NCI-H345 treated with DMSO at 0.1 percent for 48 hours (cell line): ENCODE results near the gene IFIH1.

ENCODE experiments used
- DNase-seq: peaks from one replicate; lab custom pipeline; 2025; ENCODE audit not compliant: unreplicated experiment; lab: John Stamatoyannopoulos, UW

Gene IFIH1

GRCh38 chr2:162219426-162219825 is 99.1 kb downstream of the IFIH1 start:
- DNase-seq: no peak

- no peak for DNase-seq
Observed at GRCh38 chr2:162217598-162217997, 100.9 kb downstream of the IFIH1 start.
